ENCODE measurements around the gene ACP4. TPM values are rescaled to one million over a fixed set of nuclear protein-coding genes. Genes with fewer than 3 reads are reported as not detected.

The ACP4 gene
- total RNA-seq, 2 donors from 2014 or later, result not detected

GRCh38 chr19:50842130-50842529, 51.9 kb downstream of the ACP4 start:
- no peaks in the 10 kb centered on the region for H3K4me1 ChIP-seq
- H3K27ac ChIP-seq, result no peak overlapping the region
- H3K27me3 ChIP-seq, result no peaks in the 10 kb centered on the region
- DNase-seq (ENCODE audit: low spot score), result no peak
- H3K9me3 ChIP-seq, result peaks cover 0 to 27% of the 10 kb centered on the region in 2 donors
- no peak overlapping the region for H3K4me3 ChIP-seq
- no peak for TF ChIP-seq CTCF (IDR thresholded peaks at IDR 0.05)
- no peaks in the 10 kb centered on the region for H3K36me3 ChIP-seq

DNA sequence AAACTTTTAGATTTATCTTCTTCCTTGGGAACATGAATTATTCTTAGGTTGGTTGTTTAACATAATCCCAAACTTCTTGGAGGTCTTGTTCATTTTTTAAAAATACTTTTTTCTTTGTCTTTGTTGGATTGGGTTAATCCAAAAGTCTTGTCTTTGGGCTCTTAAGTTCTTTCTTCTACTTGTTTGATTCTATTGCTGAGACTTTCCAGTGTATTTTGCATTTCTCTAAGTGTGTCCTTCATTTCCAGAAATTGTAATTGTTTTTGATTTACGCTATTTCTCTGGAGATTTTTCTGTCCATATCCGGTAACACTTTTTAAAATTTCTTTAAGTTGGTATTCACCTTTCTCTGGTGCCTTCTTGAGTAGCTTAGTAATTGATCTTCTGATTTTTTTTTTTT, 53.0 kb downstream of the ACP4 start:
- Histone ChIP-seq H3K4me3 (no peak overlapping the region), H3K27ac (no peak overlapping the region), H3K27me3 (no peaks in the 10 kb centered on the region), H3K36me3 (no peaks in the 10 kb centered on the region), H3K4me1 (no peaks in the 10 kb centered on the region), H3K9me3 (peaks cover 0 to 27% of the 10 kb centered on the region in 2 donors)
- DNase-seq (ENCODE audit: low spot score), result no peak
- no peak for TF ChIP-seq CTCF (IDR thresholded peaks at IDR 0.05)

- H3K27ac ChIP-seq, result no peak overlapping the region
- H3K36me3 ChIP-seq, result no peaks in the 10 kb centered on the region
- no peak overlapping the region for H3K4me3 ChIP-seq
- DNase-seq (ENCODE audit: low spot score), result no peak
- H3K9me3 ChIP-seq, result peaks cover 0 to 27% of the 10 kb centered on the region in 2 donors
- no peaks in the 10 kb centered on the region for H3K4me1 ChIP-seq
- H3K27me3 ChIP-seq, result no peaks in the 10 kb centered on the region
- no peak for TF ChIP-seq CTCF (IDR thresholded peaks at IDR 0.05)
Measured at GRCh38 chr19:50843701-50844221, 53.5 kb downstream of the ACP4 start.

GRCh38 chr19:50844296-50844935, 54.2 kb downstream of the ACP4 start:
- no peaks in the 10 kb centered on the region for H3K36me3 ChIP-seq
- peaks cover 0 to 27% of the 10 kb centered on the region in 2 donors for H3K9me3 ChIP-seq
- H3K4me3 ChIP-seq, result no peak overlapping the region
- no peak for TF ChIP-seq CTCF (IDR thresholded peaks at IDR 0.05)
- DNase-seq (ENCODE audit: low spot score), result no peak
- H3K27me3 ChIP-seq, result no peaks in the 10 kb centered on the region
- H3K4me1 ChIP-seq, result no peaks in the 10 kb centered on the region
- no peak overlapping the region for H3K27ac ChIP-seq

Other genes with a start within 250 kb of the ACP4 start
- 1 to 10 TPM; 1.6 to 2.0 TPM for gene LRRC4B, start 222.0 kb upstream of the ACP4 start, total RNA-seq
- gene SYT3, start 150.5 kb upstream of the ACP4 start, total RNA-seq, result under 1 TPM; 0.19 to 0.59 TPM
- 1 to 10 TPM in 1 of 2 donors, not detected in 1; 4.6 TPM for gene C19orf81, start 141.0 kb upstream of the ACP4 start, total RNA-seq
- 1 to 10 TPM in 1 of 2 donors, under 1 TPM in 1; 0.56 to 1.8 TPM for gene SHANK1, start 70.6 kb upstream of the ACP4 start, total RNA-seq
- 10 to 100 TPM; 10.3 to 13.8 TPM for gene CLEC11A, start 67.1 kb upstream of the ACP4 start, total RNA-seq
- gene GPR32, start 20.0 kb upstream of the ACP4 start, total RNA-seq, result not detected
- under 1 TPM in 1 of 2 donors, not detected in 1; 0.51 TPM for gene KLK1, start 33.4 kb downstream of the ACP4 start, total RNA-seq
- not detected for gene KLK15, start 43.2 kb downstream of the ACP4 start, total RNA-seq
- gene KLK3, start 64.5 kb downstream of the ACP4 start, total RNA-seq, result not detected
- gene KLK2, start 83.0 kb downstream of the ACP4 start, total RNA-seq, result not detected
- not detected for gene KLK4, start 121.0 kb downstream of the ACP4 start, total RNA-seq
- gene KLK5, start 162.6 kb downstream of the ACP4 start, total RNA-seq, result 1 to 10 TPM; 2.6 to 3.1 TPM
- not detected for gene KLK6, start 179.2 kb downstream of the ACP4 start, total RNA-seq
- 1 to 10 TPM; 1.5 to 1.6 TPM for gene KLK7, start 193.5 kb downstream of the ACP4 start, total RNA-seq
- 1 to 10 TPM in 1 of 2 donors, not detected in 1; 2.9 TPM for gene KLK8, start 211.2 kb downstream of the ACP4 start, total RNA-seq
- 1 to 10 TPM in 1 of 2 donors, not detected in 1; 4.5 TPM for gene KLK10, start 229.3 kb downstream of the ACP4 start, total RNA-seq
- gene KLK11, start 236.2 kb downstream of the ACP4 start, total RNA-seq, result 10 to 100 TPM; 12.5 to 24.4 TPM
- gene KLK12, start 244.6 kb downstream of the ACP4 start, total RNA-seq, result not detected